Liver (tissue), 9 donors: ENCODE data around the gene DRGX. TPM values are rescaled to one million over a fixed set of nuclear protein-coding genes. Genes with fewer than 3 reads are reported as not detected.

Experiments used
- DNase-seq: peaks from one replicate; pipeline ENCODE4 v3.0.0-alpha.2; 2017; ENCODE audit warnings: low spot score
- H3K27ac ChIP-seq, 2 donors: one replicate each; pipeline ENCODE4 v1.7.0; 2013; ENCODE audit warnings: inconsistent platforms in 2 of 2, low read length in 2 of 2, control low read depth in 1 of 2, low read depth in 1 of 2, mild to moderate bottlenecking in 1 of 2
- H3K27me3 ChIP-seq, 4 donors: one replicate each; pipeline versions ENCODE4 v1.6.1 to v1.7.0; 2013; ENCODE audit warnings: low read length in 3 of 4, inconsistent platforms in 1 of 4, mild to moderate bottlenecking in 1 of 4, moderate library complexity in 1 of 4; ENCODE audit not compliant: control insufficient read depth in 4 of 4, insufficient read depth in 4 of 4
- H3K36me3 ChIP-seq, 4 donors: one replicate each; pipeline versions ENCODE4 v1.6.1 to v1.7.0; 2013; ENCODE audit warnings: low read length in 3 of 4, mild to moderate bottlenecking in 3 of 4, low read depth in 1 of 4, moderate library complexity in 1 of 4; ENCODE audit not compliant: control insufficient read depth in 4 of 4, insufficient read depth in 3 of 4
- H3K4me1 ChIP-seq, 4 donors: one replicate each; pipeline versions ENCODE4 v1.6.1 to v1.7.0; 2013; ENCODE audit warnings: low read length in 3 of 4, mild to moderate bottlenecking in 3 of 4, moderate library complexity in 1 of 4; ENCODE audit not compliant: control insufficient read depth in 4 of 4, insufficient read depth in 4 of 4
- H3K4me3 ChIP-seq, 3 donors: one replicate each; pipeline versions ENCODE4 v1.6.1 to v1.7.0; 2013; ENCODE audit warnings: low read length in 3 of 3, control low read depth in 1 of 3, low read depth in 1 of 3, mild to moderate bottlenecking in 1 of 3
- H3K9ac ChIP-seq, 2 donors: one replicate each; pipeline ENCODE4 v1.7.0; 2013; ENCODE audit warnings: low read length in 2 of 2, mild to moderate bottlenecking in 2 of 2, moderate library complexity in 2 of 2, control low read depth in 1 of 2, low read depth in 1 of 2
- H3K9me3 ChIP-seq, 4 donors: one replicate each; pipeline versions ENCODE4 v1.6.1 to v1.7.0; 2013; ENCODE audit warnings: low read length in 3 of 4; ENCODE audit not compliant: control insufficient read depth in 4 of 4
- EGR1 ChIP-seq, 2 donors: IDR thresholded peaks; 2 replicates each; pipeline ENCODE4 v1.6.1; 2016 to 2018; ENCODE audit warnings: antibody characterized with exemption in 2 of 2, low read depth in 2 of 2
- FOXA1 ChIP-seq: IDR thresholded peaks from 2 replicates; pipeline ENCODE4 v1.6.1; 2016; ENCODE audit warnings: antibody characterized with exemption
- FOXA2 ChIP-seq: IDR thresholded peaks from 2 replicates; pipeline ENCODE4 v1.6.1; 2016; ENCODE audit warnings: antibody characterized with exemption
- GABPA ChIP-seq, 2 donors: IDR thresholded peaks in 1 of 2; conservative IDR thresholded peaks in 1 of 2; 2 replicates each; pipeline ENCODE4 v1.6.1; 2016; ENCODE audit warnings: antibody characterized with exemption in 2 of 2, mild to moderate bottlenecking in 1 of 2, moderate library complexity in 1 of 2
- HNF4A ChIP-seq, 2 donors: conservative IDR thresholded peaks; 2 replicates each; pipeline ENCODE4 v1.6.1; 2016; ENCODE audit warnings: antibody characterized with exemption in 2 of 2, mild to moderate bottlenecking in 2 of 2
- HNF4G ChIP-seq: IDR thresholded peaks from 2 replicates; pipeline ENCODE4 v1.6.1; 2016; ENCODE audit warnings: antibody characterized with exemption
- JUND ChIP-seq, 2 donors: IDR thresholded peaks; 2 replicates each; pipeline ENCODE4 v1.6.1; 2016; ENCODE audit warnings: antibody characterized with exemption in 2 of 2
- NR2F2 ChIP-seq: IDR thresholded peaks from 2 replicates; pipeline ENCODE4 v1.6.1; 2016; ENCODE audit warnings: antibody characterized with exemption
- RAD21 ChIP-seq, 2 donors: IDR thresholded peaks; 2 replicates each; pipeline ENCODE4 v1.6.1; 2016; ENCODE audit warnings: antibody characterized with exemption in 2 of 2, mild to moderate bottlenecking in 2 of 2
- RXRA ChIP-seq, 2 donors: IDR thresholded peaks; 2 replicates each; pipeline ENCODE4 v1.6.1; 2017 to 2018; ENCODE audit warnings: antibody characterized with exemption in 2 of 2, mild to moderate bottlenecking in 1 of 2
- SP1 ChIP-seq: IDR thresholded peaks from 2 replicates; pipeline ENCODE4 v1.6.1; 2018; ENCODE audit warnings: antibody characterized with exemption, mild to moderate bottlenecking
- TAF1 ChIP-seq: conservative IDR thresholded peaks from 2 replicates; pipeline ENCODE4 v1.6.1; 2016; ENCODE audit warnings: antibody characterized with exemption, mild to moderate bottlenecking
- YY1 ChIP-seq: IDR thresholded peaks from 2 replicates; pipeline ENCODE4 v1.6.1; 2016; ENCODE audit warnings: antibody characterized with exemption, mild to moderate bottlenecking
- WGBS: extraction: QIAGEN DNeasy Blood & Tissue Kit; methylation state at CpG from one replicate; pipeline ENCODE4 v1.1.7; 2013; 5-methylcytosine and 5-hydroxymethylcytosine counted together
- polyA plus RNA-seq, 2 donors: library from polyadenylated mRNA; stranded (reverse) in 1 of 2; unstranded in 1 of 2; fragments of 200-250 nt in 1 of 2; fragments of >200 nt in 1 of 2; fragmentation: Nextera tagmentation in 1 of 2; extraction: Ambion mirVana in 1 of 2; gene quantifications; one replicate each; pipeline versions ENCODE4 v1.2.1 to v1.2.3, GENCODE V29; 2013 to 2015
- total RNA-seq, 2 donors: library from RNA; depleted of rRNA; stranded (reverse); fragments of >200 nt; gene quantifications; one replicate each; pipeline ENCODE4 v1.2.3, GENCODE V29; 2014
- TF ChIP-seq, protein P1 (sequence below): IDR thresholded peaks from 2 replicates; pipeline ENCODE4 v1.6.1; 2016; ENCODE audit warnings: antibody characterized with exemption
- TF ChIP-seq, protein P2 (sequence below): IDR thresholded peaks from 2 replicates; pipeline ENCODE4 v1.6.1; 2016; ENCODE audit warnings: antibody characterized with exemption, mild to moderate bottlenecking
- TF ChIP-seq, protein P3 (sequence below): IDR thresholded peaks from 2 replicates; pipeline ENCODE4 v1.6.1; 2016; ENCODE audit warnings: antibody characterized with exemption
- donor health status: healthy.
- donor health status: healthy.
- donor health status: healthy.
- donor health status: healthy.
- donor health status: healthy.

Gene DRGX
- total and polyA plus RNA-seq, 4 donors, result not detected

DNA sequence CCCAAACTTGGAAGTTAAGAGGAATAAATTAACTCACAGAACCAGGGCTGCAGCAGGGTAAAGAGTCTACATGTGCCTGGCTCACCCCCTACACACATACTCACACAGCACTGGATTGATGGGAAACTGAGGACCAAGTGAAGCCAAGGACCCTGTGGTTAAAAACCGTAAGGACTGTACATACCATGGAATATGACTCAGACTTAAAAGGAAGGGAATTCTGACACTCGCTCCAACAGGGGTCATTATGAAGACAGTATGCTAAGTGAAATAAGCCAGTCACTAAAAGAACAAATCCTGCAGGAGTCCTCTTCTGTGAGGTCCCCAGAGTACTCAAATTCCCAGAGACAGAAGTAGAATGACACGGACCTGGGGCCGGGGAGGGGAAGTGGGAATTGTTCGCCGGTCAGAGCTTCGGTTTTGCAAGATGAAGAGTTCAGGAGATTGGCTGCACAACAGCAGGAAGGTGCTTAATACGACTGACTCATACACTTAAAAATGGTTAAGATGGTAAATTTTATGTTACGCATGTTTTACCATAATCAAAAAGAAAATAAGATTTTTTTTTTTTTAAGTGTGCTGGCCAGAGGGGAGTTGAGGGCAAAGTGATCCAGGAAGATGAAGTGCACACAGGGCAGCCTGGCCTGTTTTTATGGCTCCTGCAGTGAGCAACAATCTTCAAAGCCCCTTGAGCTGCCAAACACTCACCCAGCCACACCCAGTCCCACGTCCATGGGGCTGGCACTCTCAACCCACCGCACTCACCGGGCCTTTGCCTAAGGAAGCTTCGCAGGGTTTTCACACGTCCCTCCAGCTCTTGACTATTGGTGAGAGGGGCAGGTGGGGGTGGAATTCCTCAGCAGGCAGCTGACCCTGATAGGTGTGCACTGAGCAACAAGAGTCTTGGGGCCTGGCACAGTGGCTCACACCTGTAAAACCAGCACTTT lies 26.4 kb downstream of the DRGX start:
- H3K27ac ChIP-seq, result no peak overlapping the region
- H3K9ac ChIP-seq, result no peak overlapping the region

DNA sequence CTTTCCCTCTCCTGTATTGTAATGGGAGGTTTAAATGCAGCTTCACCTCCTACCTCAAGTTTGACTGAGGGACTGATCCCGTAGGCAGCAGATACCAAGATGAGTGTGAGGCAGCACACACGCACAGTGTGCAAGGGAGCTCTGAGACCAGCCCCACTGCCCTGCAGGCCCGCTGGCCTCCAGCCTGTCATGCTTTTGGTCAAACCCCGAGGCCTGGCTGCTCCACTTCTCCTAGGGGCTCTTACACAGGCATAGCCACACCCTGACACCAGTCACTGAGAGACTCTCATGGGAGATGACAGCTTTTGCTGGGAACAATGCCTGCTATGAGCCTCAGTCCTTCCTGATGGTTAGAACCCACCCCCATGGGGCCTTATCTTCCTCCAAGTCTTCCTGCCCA lies 27.6 kb downstream of the DRGX start:
- TF ChIP-seq, protein P1, sequence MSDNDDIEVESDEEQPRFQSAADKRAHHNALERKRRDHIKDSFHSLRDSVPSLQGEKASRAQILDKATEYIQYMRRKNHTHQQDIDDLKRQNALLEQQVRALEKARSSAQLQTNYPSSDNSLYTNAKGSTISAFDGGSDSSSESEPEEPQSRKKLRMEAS, result no peak
- no peak for TF ChIP-seq HNF4A (conservative IDR thresholded peaks at IDR 0.05)
- TF ChIP-seq NR2F2, result no peak
- TF ChIP-seq, protein P2, sequence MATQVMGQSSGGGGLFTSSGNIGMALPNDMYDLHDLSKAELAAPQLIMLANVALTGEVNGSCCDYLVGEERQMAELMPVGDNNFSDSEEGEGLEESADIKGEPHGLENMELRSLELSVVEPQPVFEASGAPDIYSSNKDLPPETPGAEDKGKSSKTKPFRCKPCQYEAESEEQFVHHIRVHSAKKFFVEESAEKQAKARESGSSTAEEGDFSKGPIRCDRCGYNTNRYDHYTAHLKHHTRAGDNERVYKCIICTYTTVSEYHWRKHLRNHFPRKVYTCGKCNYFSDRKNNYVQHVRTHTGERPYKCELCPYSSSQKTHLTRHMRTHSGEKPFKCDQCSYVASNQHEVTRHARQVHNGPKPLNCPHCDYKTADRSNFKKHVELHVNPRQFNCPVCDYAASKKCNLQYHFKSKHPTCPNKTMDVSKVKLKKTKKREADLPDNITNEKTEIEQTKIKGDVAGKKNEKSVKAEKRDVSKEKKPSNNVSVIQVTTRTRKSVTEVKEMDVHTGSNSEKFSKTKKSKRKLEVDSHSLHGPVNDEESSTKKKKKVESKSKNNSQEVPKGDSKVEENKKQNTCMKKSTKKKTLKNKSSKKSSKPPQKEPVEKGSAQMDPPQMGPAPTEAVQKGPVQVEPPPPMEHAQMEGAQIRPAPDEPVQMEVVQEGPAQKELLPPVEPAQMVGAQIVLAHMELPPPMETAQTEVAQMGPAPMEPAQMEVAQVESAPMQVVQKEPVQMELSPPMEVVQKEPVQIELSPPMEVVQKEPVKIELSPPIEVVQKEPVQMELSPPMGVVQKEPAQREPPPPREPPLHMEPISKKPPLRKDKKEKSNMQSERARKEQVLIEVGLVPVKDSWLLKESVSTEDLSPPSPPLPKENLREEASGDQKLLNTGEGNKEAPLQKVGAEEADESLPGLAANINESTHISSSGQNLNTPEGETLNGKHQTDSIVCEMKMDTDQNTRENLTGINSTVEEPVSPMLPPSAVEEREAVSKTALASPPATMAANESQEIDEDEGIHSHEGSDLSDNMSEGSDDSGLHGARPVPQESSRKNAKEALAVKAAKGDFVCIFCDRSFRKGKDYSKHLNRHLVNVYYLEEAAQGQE, result no peak
- no peak for TF ChIP-seq GABPA (IDR thresholded peaks at IDR 0.05 in 1 of 2, conservative IDR thresholded peaks at IDR 0.05 in 1 of 2)
- no peak for TF ChIP-seq FOXA2
- no peak for TF ChIP-seq RAD21 (IDR thresholded peaks at IDR 0.05)
- TF ChIP-seq HNF4G, result no peak
- no peak for TF ChIP-seq FOXA1
- TF ChIP-seq YY1, result no peak
- TF ChIP-seq JUND (IDR thresholded peaks at IDR 0.05), result no peak
- no peak for TF ChIP-seq RXRA (IDR thresholded peaks at IDR 0.05)
- Histone ChIP-seq H3K4me1 (no peaks in the 10 kb centered on the region), H3K36me3 (no peaks in the 10 kb centered on the region), H3K9ac (no peak overlapping the region), H3K4me3 (no peak overlapping the region), H3K27ac (no peak overlapping the region), H3K27me3 (peaks cover 0 to 5% (median 0%) of the 10 kb centered on the region in 4 donors), H3K9me3 (no peaks in the 10 kb centered on the region)
- no peak for DNase-seq
- 68% methylated on average over 4 of the region's 4 CpGs for WGBS

More for the DNA sequence above, 26.4 kb downstream of the DRGX start:
- Histone ChIP-seq H3K4me1 (no peaks in the 10 kb centered on the region), H3K36me3 (no peaks in the 10 kb centered on the region), H3K4me3 (no peak overlapping the region), H3K9me3 (no peaks in the 10 kb centered on the region), H3K27me3 (peaks cover 0 to 5% (median 0%) of the 10 kb centered on the region in 4 donors)
- DNase-seq, result peak; percentile 2
- 68% methylated on average over 14 of the region's 14 CpGs for WGBS
- TF ChIP-seq JUND (IDR thresholded peaks at IDR 0.05), result no peak
- TF ChIP-seq NR2F2, result no peak
- TF ChIP-seq, protein P2, result no peak
- TF ChIP-seq HNF4G, result no peak
- no peak for TF ChIP-seq HNF4A (conservative IDR thresholded peaks at IDR 0.05)
- TF ChIP-seq, protein P3, sequence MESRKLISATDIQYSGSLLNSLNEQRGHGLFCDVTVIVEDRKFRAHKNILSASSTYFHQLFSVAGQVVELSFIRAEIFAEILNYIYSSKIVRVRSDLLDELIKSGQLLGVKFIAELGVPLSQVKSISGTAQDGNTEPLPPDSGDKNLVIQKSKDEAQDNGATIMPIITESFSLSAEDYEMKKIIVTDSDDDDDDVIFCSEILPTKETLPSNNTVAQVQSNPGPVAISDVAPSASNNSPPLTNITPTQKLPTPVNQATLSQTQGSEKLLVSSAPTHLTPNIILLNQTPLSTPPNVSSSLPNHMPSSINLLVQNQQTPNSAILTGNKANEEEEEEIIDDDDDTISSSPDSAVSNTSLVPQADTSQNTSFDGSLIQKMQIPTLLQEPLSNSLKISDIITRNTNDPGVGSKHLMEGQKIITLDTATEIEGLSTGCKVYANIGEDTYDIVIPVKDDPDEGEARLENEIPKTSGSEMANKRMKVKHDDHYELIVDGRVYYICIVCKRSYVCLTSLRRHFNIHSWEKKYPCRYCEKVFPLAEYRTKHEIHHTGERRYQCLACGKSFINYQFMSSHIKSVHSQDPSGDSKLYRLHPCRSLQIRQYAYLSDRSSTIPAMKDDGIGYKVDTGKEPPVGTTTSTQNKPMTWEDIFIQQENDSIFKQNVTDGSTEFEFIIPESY, result no peak
- TF ChIP-seq RXRA (IDR thresholded peaks at IDR 0.05), result no peak
- no peak for TF ChIP-seq FOXA1
- TF ChIP-seq TAF1, result no peak
- no peak for TF ChIP-seq EGR1 (IDR thresholded peaks at IDR 0.05; ENCODE audit: low read depth in 2 of 2)
- TF ChIP-seq RAD21 (IDR thresholded peaks at IDR 0.05), result no peak
- TF ChIP-seq SP1, result no peak
- no peak for TF ChIP-seq FOXA2
- no peak for TF ChIP-seq GABPA (IDR thresholded peaks at IDR 0.05 in 1 of 2, conservative IDR thresholded peaks at IDR 0.05 in 1 of 2)
